ENCODE data around the gene SNRK.

The SNRK gene

DNA sequence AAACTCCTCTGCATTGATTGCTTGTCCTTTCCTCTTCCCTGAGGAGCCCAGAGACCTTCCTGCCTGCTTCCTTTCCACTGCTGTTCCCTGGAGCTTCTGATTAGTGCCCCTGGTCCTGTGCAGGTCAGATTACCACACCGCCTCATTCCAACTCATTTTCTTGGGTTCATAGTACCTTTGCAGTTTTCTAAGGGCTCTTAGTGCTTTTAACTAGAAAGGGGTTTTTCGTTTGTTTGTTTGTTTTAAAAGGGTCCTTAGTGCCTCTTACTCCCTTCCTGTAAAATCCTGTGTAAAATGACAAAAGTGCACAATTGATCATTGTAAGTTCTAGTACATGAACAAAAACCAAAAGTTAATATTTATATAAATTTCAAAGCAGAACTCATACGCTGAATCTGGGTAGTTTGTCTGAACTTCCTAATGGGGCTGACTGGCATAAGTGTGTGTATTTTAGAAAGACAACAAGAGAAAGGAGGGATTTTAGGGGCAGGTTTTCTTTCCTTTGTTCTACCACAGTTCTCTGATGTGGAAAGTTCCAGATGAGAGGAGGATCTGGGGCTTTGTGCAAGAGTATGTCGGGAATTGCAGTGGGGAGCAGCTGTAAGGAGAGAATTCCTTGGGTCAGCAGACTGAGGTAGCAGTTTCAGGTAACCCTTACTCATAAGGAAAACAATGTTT, 30.6 kb downstream of the SNRK start:
- DNase-seq: no peak

DNA sequence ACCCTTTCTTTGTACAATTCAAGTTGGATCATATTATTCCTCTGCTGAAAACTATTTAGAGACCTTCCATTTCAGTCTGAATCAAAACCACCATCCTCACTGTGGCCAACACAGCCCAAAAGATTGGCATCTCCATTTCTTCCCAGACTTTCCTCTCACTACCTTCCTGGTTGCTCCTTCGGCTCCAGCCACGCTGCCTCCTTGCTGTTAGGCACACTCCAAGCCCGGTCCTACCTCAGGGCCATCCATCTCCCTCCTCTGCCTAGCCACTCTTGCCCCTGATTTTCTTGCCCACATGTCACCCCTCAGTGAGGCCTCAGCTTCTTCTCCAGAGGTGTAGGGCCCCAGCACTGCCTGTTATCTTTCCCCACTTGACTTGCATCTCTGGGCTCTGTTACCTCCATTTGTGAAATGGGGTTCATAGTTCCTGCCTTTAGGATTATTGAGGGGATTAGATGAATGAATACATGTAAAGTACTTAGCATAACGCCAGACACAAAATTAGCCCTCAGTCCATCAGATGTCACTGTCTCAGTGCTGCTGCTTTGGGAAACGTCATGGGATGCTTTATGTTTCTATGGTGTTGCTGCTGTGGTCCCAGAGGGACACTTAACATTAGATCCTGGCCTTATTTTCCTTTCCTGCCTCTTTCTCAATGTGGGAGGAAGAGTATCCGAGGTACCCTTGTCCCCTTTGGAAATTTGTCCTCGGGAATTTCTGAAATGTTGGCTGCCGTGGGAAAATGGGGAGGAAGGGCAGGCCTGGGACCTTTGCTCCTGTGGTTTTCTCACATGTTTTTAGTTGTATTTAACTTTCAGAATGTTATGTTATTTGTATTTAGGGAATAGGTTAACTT, 31.3 kb downstream of the SNRK start:
- no peak for DNase-seq

DNA sequence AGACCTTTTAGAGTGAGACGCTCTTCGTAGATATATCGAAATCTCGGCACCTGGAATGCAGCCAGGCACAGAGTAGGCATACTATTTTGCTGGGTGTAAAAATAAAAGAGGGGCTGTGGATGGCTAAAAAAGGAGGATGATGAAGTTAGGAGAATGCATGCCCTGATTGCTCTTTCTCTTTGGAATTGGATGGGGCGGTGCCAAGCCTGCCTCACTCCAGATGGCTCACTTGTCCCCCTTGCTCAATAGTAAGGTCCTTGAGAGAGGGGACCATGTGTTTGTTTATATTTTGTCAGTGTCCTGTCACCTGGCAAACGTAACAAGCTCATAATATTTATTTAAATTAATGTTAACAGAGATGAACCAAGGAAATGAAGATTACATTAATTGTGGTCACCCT, 33.0 kb downstream of the SNRK start:
- no peak for DNase-seq

DNA sequence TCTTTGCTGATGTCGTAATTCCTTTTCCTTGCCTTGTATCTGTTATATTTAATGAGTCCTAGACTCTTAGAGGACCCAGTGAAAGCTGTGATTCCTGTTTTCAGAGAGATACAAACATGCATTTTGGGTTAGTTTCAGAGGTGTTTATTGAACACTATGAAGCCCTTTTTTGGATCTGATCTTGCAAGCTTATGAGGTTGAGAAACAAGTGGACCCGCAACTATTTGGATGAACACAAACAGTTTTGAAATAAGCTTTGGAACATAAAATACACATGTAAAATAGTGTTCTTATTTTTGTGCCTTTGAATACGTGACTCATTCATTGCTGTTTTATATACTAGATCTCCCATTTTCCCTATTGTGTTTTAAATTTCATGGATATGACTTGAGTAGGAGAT, 33.5 kb downstream of the SNRK start:
- DNase-seq: no peak

DNA sequence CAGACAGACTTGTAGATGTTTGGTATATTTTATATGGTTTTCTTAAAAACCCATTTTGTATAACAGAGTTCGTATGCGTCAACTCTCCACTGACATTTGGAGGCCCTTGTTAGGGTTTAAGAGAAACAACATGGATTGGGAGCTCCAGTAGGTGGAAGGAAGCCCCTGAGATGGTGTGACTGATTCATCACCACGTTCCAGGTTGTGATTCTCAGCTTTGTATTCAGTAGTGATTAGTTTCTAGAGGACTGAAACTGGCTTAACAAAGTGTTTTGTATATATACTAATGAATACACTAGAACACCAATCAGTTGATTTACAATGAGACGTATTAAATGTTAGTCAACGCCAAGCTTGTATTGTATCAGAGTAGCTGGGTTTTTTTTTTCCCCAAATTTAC, 33.9 kb downstream of the SNRK start:
- no peak for DNase-seq

DNA sequence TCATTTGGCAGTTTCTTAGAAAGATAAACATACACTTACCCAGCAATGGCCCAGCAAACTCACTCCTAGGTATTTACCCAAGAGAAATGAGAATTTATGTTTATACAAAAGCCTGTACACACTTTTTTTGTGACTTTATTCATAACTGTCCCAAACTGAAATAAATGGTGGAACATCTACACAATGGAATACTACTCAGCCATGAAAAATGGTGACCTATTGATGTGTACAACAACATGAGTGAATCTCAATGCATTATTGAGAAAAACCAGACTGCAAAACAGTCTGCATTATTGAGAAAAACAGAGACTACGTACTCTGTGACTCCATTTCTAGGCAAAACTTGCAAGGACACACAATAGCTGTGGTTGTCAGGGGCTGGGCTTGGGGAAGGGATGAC, 37.2 kb downstream of the SNRK start:
- DNase-seq: no peak

DNA sequence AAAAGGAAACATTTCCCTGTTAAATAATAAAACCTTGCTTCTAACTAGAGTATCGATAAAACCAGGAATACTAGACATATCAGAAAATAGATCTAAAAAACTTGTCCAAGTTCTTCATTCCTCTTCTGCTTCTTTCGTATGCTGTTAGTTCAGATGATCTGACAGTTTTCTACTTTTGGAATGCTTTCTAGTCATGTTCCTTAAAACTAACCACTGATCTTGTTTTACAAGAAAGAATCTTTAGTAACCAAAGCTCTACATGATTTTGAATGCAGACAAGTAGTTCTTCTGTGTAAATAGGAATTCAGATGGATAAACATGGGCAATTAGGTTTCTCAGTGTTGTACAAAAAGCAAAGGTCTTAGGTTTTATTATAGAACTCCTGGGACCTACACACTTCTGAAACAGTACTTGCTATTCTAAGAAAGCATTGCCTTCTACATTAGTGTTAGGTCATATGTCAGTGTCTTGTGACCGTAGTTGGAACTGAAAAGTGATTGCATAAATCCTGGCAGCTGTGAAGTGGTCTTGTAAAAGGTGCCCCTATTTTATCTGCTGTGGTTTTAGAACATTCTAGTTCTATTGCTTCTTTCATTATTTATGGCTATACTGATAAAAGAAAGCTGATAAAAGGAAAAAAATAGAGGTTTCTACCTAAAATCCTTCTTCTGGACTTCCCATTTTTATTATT, 40.7 kb downstream of the SNRK start:
- peak; percentile 39 to 78 (median 58) for DNase-seq

DNA sequence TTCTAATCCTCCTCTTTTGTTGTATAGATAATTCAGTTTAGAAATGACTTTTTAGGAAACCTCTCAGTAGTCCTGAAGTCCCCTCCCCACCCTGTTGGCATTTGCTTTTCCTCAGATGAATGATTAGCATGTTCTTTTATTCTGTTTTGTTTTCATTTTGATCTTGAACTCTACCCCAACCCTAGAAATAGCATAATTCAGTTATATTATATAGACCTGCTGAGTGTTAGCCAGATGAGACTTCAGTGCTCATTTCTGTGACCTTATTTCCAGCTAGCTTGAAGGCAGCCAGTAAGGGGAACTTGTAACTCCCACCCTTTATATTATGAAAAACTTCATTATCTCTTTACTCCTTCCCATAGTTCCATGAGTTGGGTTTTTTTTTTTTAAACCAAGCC, 41.2 kb downstream of the SNRK start:
- peak; percentile 30 to 65 (median 50) for DNase-seq

DNA sequence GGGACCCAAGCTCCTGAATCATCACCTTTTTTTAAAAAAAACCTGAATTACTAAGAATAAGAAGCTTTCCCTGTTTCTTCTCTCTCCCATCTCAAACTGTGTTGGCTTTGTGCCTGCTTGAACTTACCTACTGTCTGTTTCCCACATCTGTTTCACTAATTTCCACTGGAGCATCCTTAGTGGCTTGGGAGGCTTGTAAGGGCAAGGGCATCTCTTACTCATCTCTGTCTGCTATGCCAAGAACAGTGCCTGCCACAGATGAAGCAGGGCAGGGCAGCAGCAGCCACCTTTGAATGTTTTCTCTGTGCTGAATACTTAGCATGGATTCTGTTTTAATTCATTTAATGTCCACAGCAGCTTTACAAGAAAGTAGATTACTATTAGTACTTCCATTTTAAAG, 42.3 kb downstream of the SNRK start:
- DNase-seq: no peak

DNA sequence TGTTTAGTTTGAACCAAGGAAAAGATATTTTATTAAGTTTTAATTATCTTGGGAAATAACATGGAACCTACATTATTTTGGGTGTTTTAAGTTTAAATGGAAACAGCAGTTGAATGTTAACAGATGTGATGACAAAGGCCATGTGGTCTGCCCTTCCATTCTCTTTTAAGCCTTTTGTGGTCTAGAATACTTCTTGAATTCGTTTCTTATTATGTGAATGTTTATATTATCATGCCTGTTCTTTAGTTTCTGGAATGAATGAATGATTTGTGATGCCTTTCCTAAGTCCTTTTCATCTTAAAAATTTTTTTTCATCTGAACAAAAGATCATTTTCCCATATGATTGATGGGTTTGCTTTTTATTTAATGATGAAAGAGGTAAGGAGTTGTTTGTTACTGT, 44.6 kb downstream of the SNRK start:
- no peak for DNase-seq

DNA sequence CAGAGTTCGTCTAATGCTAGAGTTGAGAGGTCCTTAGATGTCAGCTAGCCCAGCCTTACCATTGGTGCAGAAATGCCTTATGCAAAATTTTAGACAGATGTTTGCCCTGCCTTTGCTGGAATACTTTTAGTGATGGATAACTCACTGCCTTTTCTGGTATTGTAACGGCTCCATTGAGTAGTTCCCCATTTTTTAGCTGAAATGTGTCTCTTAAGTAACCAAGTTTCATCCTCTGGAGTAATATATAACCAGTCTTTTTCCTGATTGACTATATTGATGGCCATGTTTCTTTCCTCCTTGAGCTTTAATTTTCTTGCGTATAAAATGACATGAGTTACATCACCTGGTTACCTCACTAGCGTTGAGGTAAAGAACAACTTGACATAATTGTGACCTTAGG, 45.0 kb downstream of the SNRK start:
- DNase-seq: peak in 2 of 4 experiments; percentile 29 to 54

DNA sequence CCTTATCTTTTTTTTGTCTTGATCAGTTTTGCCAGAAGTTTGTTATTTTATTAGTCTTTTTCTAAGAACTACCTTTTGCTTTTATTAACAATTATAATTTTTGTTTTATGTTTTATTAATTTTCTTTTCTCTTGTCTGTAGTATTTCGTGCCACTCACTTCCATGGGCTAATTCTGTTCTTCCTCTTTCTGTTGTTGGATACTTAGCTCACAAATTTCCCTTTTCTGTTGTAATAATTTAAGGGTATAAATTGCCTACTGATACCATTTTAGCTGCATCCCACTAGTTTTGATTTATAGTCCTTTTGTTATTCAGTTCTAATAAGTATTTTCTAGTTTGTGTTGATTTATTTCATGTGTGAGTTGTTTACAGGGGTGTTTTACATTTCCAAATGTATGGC, 48.6 kb downstream of the SNRK start:
- DNase-seq: peak in 3 of 4 experiments; percentile 3 to 74 (median 59)

DNA sequence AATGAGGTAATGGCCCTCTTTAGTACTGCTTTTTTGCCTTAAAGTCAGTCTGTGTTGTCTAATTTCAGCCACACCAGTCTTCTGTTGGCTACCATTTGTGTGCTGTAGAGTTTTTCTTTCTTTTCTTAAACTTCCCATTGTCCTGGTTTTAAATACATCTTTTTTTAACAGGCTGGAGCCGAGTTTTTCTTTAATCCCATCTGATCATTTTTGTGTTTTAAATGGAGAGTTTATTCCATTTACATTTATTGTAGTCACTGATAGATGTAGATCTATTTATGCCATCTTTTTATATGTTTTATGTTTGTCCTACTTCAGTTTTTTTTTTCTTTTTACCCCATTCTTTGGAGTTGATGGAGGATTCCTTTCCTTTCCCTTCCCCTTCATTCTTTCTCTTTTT, 49.5 kb downstream of the SNRK start:
- no peak for DNase-seq

DNA sequence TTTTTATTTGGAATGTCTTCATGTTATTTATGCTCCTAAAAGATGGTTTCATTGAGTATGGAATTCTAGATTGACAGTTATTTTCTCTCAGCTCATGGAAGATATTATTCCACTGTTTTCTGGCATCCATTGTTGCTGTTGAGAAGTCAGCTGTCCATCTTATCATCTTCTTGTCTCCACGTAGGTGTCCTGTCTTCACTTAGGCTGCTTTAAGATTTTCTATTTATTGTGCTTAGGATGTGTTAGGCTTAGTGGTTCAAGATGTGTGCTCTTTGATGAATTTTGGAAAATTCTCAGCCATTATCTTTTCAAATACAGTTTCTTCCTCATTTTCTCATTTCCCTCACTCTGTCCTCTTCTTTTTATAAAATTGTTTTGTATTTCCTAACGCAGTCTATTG, 52.0 kb downstream of the SNRK start:
- peak in 2 of 4 experiments; percentile 19 to 29 for DNase-seq

DNA sequence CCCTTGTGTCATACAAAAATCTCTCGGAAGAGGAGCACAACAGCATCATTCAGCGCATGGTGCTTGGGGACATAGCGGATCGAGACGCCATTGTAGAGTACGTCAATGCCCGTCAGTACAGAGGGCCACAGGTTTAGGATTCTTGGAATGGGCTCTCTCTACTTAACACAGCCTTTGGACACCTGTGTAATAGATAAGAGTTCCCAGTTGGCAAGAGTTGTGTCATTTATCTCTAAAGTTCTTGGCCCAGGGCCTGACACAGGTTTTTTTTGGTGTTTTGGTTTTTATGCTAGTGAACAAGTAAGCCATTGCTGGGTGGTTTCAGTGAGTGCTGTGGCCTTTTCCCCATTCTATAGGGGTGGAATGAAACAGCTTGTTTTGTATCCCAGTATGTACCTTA, 54.1 kb downstream of the SNRK start:
- no peak for DNase-seq

DNA sequence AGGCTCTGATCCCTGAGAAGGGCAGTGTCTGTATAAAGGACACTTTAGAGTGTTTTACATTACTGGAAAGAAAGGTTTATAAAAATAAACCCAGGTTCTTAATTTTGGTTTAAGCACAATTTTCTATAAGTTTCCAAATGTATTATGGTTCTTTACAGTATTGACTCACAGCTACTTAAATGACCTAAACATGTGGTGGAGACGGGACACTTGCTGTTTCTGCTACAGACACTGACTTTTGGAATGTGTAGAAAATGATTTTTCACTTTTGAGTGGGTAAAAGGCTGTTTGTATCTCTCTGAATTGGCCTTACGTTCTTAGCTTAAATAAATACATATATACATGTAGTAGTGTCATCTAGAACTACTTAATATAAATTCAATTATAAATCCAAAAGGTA, 55.4 kb downstream of the SNRK start:
- DNase-seq: no peak

DNA sequence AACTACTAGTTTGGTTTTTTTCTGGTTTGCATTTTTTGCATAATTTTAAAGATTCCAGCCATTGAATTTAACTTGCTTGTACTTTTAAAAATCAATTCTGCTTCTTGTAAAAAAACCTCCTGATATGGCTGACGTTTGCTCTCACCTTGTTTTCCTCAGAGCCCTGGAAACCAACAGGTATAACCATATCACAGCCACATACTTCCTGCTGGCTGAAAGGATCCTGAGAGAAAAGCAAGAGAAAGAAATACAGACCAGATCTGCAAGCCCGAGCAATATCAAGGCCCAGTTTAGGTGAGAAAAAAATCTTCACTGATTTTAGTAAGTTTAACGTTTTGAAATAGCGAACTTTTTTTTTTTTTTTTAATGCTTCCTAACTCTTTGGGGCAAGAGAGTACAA, 56.8 kb downstream of the SNRK start:
- DNase-seq: no peak

DNA sequence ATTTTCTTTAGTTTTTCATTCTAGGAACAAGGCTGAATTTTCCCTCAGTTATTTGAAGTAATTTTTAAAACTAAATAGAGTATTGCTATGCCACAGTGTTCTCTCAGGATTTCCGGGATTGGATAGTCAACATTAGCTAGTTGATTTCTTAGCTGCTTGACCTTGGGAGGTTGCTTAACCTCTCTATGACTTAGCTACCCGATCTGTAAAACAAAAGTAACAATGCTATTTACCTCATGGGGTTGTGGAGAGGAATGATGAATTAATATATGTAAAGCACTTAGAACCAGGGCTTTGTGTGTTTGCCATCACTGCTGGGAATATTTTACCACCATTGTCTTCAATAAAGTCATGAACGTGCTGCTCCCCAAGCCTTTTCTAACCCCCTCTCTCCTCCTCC, 57.5 kb downstream of the SNRK start:
- no peak for DNase-seq

DNA sequence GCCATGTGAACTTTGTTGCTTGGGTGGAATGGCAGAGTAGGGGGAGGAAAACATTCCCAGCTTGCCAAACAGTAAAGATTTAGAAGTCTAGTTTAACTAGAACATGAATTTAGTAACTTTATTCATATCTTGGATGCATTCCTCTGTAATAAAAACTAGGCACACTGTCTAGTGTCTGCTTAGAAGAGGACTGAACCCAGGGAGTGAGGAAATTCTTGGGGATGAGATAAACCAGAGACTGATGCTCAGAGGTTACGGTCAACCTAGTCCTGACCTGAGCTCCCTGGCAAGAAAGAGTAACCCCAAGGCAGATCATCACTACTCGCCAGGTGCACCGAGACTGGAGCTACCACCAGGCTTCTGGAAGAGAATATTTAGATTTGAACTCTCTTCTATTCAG, 58.2 kb downstream of the SNRK start:
- DNase-seq: no peak

DNA sequence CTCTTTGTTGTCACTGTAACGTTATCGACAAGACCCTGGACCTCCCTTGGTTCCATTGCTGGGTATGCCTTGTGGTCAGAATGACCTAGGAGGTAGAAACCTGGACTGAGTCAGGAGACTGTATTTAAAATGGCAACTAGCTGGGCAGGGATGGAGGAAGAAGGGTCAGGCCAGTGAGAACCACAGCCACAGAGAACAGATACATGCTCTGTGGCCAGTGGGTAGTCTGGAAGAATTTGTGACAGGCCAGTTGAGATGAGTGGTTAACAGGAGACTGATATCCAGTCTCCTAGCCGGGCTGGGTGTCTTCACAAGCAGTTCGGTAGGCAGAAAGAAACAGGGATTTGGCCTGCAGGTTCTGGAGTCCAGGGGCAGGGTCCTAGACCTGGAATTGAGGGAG, 58.9 kb downstream of the SNRK start:
- no peak for DNase-seq

DNA sequence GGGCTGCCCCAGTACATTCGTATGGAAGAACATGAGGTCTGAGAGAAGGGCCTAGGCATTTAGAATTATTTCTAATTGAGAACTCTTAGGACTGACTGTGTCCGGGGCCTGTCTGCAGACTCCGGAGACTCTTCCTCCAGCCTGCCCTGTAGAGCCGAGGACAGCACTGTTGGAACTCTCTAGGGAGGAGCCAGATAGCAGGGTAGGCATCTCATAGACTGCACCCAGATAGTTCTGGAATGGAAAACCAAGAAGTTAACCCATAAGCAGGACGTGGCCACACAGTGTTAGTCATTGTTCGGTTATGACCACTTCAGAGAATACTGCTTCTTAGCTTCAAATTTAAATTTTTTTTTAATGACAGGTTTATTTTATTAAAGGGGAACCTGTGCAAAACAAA, 59.5 kb downstream of the SNRK start:
- DNase-seq: no peak

DNA sequence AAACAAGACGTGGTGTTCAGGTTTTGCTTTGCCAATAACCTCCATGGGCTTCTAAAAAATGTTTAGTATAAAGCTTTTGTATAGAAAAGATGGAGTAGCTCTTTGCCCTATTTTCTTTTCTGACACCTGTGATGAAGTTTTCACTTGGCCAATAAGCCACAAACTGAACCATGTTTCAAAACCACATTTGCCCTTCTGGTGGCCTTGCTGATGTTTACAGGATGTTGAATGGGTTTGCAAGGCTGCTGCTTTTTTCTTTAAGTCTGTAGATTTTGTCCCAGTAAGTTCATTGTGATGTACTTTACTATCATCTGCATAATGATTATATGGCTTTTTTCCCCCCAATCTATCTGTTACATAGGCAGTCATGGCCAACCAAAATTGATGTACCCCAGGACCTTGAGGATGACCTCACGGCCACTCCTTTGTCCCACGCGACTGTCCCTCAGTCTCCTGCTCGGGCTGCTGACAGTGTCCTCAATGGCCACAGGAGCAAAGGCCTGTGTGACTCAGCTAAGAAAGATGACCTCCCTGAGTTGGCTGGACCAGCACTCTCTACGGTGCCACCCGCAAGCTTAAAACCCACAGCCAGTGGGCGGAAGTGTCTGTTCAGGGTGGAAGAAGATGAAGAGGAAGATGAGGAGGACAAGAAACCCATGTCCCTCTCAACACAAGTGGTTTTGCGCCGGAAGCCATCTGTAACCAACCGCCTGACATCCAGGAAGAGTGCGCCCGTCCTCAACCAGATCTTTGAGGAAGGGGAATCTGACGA, 60.8 kb downstream of the SNRK start:
- DNase-seq: no peak

DNA sequence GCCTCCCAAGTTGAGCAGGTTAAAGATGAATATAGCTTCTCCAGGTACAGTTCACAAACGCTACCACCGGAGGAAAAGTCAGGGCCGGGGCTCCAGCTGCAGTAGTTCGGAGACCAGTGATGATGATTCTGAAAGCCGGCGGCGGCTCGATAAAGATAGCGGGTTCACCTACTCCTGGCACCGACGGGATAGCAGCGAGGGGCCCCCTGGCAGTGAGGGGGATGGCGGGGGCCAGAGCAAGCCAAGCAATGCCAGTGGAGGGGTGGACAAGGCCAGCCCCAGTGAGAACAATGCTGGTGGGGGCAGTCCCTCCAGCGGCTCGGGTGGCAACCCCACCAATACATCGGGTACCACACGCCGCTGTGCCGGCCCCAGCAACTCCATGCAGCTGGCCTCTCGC, 61.4 kb downstream of the SNRK start:
- DNase-seq: no peak
